CD4-positive, alpha-beta T cell treated with Interleukin-12 subunit alpha and Interleukin-12 subunit beta, for 1 hour (primary cell): ENCODE measurements around the gene WDR73.
"Not testable (repeated sequence)": the region's sequence is repeated elsewhere in the genome, so short reads cannot be mapped to it uniquely, and the experiment has no call there.

ENCODE experiments used
- DNase-seq: peaks from one replicate; pipeline ENCODE4 v3.0.0-alpha.2; 2020

WDR73 gene

DNA sequence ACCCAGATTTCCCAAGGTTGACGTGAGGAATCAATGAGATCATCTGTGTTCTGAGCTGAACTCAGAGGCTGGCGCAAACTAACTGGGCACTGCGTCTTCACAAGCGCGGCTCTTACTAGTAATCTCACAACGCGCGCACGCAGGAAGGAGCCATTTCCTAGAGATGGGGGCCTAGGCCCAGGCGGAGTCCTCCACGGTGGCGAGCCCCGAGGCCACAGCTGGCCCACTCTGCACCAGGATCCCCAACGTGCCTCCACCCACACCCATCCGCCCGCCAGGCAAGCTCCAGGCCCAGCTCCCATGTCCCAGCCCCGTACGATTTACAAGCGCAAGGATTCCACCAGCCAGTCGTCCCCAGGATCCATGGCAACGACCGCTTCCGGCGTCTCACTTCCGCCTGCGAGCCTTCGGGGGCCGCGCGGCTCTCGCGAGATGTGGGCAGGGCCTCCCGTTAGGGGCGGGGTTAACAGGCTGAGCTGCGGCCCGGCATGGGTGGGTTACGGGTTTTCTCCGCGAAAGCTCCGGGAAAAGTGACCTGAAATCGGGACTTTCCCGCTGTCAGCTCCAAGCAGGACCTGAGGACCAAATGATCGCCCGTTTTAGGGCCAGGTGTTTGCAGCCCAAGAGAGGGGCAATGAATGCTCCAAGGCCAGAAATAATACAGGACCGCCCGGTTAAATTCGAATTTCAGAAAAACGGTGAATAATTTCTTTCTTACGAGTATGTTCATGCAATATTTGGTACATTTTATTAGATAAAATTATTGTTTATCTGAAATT, at the start of gene WDR73:
Gene WDR73, minus strand, starts transcription at position 374 of the 779 bp plus-strand sequence. Its CDS starts 9 bp downstream, at position 365.
- peak; percentile 96 for DNase-seq

DNA sequence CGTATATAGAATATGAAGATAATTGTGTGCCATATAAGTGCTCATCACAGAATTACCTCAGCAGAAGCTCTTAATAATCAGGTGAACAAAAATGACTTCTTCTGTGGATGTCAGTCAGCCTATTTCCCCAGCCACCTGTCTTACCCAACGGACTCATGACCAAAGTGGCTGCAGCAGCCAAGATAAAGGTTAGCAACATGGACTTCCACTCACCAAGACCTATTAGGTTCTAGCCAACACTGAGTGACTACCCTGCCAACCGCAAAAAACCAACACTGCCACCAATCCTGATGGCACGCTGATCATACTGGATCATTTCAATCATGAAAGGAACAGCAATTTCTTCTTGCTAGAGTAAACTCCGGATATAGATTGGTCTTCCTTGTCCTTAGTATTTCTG, 49.7 kb upstream of the WDR73 start:
- DNase-seq: no peak

GRCh38 chr15:84702961-84703482, 48.9 kb upstream of the WDR73 start:
- no peak for DNase-seq

- no peak for DNase-seq
Measured at GRCh38 chr15:84699538-84700191, 45.6 kb upstream of the WDR73 start.

DNA sequence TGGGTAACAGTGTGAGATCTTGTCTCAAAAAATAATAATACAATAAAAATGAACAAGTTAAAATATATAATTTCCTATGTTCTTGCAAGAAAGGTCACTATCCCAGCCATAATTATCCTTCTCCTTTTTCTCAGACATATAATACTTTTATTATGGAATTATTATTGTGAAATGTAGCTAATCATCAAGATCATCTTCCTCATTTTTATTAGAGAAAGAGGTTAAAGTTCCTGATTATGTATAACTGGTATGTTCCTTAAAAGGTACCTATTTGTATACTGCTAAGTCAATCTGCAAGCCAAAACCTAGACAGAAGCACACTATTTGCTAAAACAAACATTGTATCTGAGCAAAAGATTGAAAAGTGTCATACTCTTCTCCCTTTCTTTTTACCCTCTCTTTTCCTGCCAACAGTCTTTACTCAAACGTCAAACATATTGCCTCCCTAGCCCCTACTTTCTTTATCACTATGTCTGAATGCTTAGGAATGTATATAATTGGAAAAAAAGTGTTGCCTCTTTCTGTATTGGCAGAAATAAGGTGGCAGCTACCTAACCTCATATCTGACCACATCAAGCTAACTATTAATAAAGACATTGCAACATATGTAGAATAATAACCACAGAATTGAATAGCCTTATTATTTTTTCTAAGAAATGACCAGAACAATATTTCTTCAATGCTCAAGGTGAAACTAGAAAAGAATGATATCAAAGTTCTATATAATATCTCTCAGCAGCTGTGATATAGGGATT, 43.3 kb upstream of the WDR73 start:
- no peak for DNase-seq

DNA sequence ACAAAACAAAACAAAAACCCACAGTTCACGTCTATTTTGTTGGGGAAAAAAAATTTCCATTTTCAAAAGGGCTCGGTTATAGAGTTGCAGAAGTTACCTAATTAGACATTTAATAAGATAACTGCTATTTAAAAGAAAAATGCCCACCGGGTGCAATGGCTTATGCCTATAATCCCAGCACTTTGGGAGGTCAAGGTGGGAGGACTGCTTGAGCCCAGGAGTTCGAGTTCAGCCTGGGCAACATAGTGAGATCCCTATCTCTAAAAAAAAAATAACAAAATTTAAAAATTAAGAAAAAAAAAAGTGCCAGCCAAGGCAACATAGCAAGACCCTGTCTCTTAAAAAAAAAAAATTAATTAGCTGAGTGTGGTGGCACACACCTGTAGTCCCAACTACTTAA, 42.7 kb upstream of the WDR73 start:
- no peak for DNase-seq

GRCh38 chr15:84690342-84690741, 36.3 kb upstream of the WDR73 start:
- no peak for DNase-seq

DNA sequence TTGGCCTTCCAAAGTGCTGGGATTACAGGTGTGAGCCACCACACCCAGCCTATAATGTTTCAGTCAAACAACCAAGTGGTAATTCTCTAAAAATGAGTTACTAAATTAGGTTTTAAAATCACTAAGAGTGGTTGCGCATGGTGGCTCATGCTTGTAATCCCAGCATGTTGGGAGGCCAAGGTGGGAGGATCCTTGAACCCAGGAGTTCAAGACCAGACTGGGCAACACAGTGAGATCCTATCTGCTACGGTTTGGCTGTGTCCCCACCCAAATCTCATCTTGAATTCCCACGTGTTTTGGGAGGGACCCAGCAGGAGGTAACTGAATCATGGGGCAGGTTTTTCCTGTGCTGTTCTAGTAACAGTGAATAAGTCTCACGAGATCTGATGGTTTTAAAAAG, 35.8 kb upstream of the WDR73 start:
- no peak for DNase-seq

DNA sequence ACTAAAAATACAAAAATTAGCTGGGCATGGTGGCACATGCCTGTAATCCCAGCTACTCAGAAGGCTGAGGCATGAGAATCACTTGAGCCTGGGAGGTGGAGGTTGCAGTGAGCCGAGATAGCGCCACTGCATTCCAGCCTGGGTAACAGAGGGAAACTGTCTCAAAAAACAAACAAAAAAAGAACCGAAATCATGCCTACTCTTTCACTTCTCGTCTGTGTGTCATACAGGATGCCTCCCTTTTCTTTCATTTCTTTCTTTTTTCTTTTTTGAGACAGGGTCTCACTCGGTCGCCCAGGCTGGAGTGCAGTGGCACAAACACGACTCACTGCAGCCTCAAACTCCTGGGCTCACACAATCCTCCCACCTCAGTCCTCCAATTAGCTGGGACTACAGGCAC, 32.4 kb upstream of the WDR73 start:
- DNase-seq: not testable (repeated sequence)

DNA sequence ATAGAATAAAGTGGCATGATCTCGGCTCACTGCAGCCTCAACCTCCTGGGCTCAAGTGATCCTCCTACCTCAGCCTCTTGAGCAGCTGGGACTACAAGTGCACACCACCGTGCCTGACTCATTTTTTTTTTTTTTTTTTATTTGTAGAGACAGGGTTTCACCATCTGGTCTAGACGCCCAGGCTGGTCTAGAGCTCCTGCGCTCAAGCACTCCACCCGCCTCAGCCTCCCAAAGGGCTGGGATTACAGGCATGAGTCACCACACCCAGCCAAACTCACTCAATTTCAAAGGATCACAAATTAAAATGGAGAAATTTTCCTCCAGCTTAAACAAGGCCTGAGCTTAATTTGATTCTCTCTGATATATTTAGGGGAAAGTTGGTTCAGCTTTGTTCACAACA, 31.2 kb upstream of the WDR73 start:
- DNase-seq: no peak

DNA sequence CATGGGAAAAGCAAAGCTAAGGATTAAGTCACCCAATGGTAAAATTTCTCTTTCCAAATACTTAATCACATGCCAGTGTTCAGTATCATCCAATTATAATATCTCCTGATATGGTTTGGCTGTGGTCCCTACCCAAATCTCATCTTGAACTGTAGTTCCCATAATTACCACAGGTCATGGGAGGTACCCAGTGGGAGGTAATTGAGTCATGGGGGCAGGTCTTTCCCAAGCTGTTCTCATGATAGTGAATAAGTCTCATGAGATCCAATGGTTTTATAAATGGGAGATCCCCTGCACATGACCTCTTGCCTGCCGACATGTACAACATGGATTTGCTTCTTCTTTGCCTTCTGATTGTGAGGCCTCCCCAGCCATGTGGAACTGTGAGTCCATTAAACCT, 30.0 kb upstream of the WDR73 start:
- DNase-seq: no peak

GRCh38 chr15:84681831-84682230, 27.7 kb upstream of the WDR73 start:
- DNase-seq: peak; percentile 49

GRCh38 chr15:84671211-84671610, 17.1 kb upstream of the WDR73 start:
- DNase-seq: no peak

GRCh38 chr15:84669726-84670125, 15.6 kb upstream of the WDR73 start:
- DNase-seq: no peak

- no peak for DNase-seq
Measured at GRCh38 chr15:84668221-84668982, 14.3 kb upstream of the WDR73 start.

DNA sequence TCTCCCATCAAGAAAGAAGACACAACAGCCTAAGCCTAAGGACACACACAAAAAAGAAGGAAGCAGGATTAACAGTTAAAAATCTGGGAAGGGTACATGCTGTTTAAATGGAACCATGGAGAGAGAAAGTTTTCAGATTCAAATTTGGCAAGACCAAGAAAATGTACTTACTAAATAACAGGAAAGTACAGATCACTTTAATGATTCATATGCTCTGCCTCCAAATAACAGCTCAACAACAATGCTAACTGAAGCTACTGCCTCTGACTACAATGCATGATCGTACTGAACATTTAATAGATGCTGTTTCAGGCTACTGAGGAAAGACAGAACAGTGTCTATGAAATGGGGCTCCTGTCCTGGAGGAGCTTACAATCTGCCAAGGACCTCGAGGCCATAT, 12.3 kb upstream of the WDR73 start:
- DNase-seq: no peak

DNA sequence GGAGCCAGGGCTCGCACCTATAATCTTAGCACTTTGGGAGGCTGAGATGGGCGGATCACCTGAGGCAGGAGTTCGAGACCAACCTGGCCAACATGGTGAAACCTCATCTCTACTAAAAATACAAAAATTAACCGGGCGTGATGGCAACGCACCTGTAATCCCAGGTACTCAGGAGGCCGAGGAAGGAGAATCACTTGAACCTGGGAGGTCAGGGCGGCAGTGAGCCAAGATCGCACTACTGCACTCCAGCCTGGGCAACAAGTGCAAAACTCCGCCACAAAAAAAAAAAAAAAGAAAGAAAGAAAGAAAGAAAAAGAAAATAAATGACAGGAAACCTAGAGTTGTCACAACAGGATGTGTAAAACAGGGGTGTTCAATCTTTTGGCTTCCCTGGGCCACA, 6.9 kb upstream of the WDR73 start:
- no peak for DNase-seq

- DNase-seq: no peak
Measured at GRCh38 chr15:84659904-84660781, 6.1 kb upstream of the WDR73 start.

GRCh38 chr15:84658788-84659411, 4.8 kb upstream of the WDR73 start:
- DNase-seq: no peak

DNA sequence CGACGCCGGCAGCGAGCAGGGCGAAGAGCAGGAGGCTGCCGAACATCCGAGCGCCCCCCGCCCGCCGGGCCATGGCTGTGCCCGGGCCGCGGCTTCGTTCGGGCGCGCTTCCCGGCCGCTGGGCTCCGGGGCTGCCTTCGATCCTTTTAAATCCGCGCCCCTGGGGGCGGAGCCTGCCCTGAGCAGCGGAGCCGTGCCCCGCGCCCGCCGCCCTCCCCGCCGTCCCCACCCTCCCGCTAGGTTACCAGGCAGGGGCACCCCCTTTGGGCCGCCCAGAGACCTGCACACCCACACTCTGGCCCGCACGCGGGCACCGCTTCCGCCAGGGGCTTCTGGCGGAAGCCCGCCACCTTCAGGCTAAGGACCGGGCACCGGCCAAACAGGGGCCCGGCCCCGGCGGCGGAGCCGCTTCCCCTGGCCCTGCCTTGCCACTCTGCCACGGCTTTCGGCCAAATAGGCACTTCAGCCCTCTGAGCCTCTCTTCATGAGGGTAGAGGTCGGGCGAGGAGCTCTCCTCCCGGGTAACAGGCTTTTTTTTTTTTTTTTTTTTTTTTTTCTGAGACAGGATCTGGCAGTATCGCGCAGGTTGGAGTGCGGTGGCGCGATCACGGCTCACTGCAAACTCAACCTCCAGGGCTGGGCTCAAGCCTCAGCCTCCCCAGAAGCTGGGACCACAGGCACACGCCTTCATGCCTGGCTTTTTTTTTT, 4.2 kb upstream of the WDR73 start, which contains the start of gene NMB:
Gene NMB, minus strand, starts transcription at position 120 of the 708 bp plus-strand sequence. Its CDS starts 47 bp downstream, at position 73.
- peak; percentile 89 for DNase-seq

DNA sequence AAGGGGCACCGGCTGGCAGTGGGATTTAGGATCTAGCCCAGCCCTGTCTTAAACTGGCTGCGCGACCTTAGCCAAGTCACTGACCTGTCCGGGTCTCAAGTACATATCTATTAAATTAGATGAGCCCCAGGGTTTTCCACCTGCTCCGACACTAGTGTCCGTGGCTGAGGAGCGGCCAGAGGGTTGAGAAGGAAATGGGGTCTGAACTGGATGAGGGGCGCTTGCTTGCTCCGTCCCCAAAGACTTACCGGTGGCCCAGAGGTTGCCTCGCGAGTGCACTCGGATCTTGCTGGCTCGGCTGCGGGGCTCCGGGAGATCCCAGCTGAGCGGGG, 3.6 kb upstream of the WDR73 start:
- no peak for DNase-seq
